ENCODE measurements around the gene MOV10L1.

The MOV10L1 gene

GRCh38 chr22:50068096-50068495, 21.7 kb upstream of the MOV10L1 start:
- H3K56ac ChIP-seq (ENCODE audit: low read length) = no peak overlapping the region
- H2BK15ac ChIP-seq (replicated peaks; ENCODE audit: low read depth) = no peak overlapping the region
- no peak overlapping the region for H3K4ac ChIP-seq (ENCODE audit: low read depth, low read length)
- H2AK5ac ChIP-seq (ENCODE audit: low read length) = no peak overlapping the region
- no peak overlapping the region for H2BK5ac ChIP-seq (ENCODE audit: low read length)
- H3K18ac ChIP-seq (ENCODE audit: low read length) = no peak overlapping the region
- H3K27ac ChIP-seq (ENCODE audit: low read depth, low read length) = no peak overlapping the region
- H3K79me1 ChIP-seq (ENCODE audit: low read length) = no peaks in the 10 kb centered on the region
- no peaks in the 10 kb centered on the region for H3K4me1 ChIP-seq (ENCODE audit: control insufficient read depth, low read depth, low read length)
- H3K23ac ChIP-seq (ENCODE audit: low read length) = no peak overlapping the region
- H3K36me3 ChIP-seq (ENCODE audit: control insufficient read depth, insufficient read depth, low read length) = no peaks in the 10 kb centered on the region
- H3K27me3 ChIP-seq (ENCODE audit: insufficient read depth, low read length, poor library complexity) = no peaks in the 10 kb centered on the region
- no peak overlapping the region for H3K4me3 ChIP-seq (ENCODE audit: low read length)
- no peak overlapping the region for H2BK120ac ChIP-seq (ENCODE audit: low read depth, low read length)
- no peak overlapping the region for H3K4me2 ChIP-seq (ENCODE audit: low read length)
- no peak overlapping the region for H4K8ac ChIP-seq (ENCODE audit: low read depth, low read length)
- no peak for DNase-seq
- H3K79me2 ChIP-seq (ENCODE audit: control insufficient read depth, insufficient read depth, low read length) = no peaks in the 10 kb centered on the region
- H4K5ac ChIP-seq (ENCODE audit: low read length) = no peak overlapping the region
- WGBS (ENCODE audit: extremely low coverage, insufficient coverage, low lambda C conversion rate) = no CpG with 5 or more reads among the region's 11 CpGs
- H3K9ac ChIP-seq (ENCODE audit: low read length) = no peak overlapping the region

GRCh38 chr22:50070366-50070765, 19.4 kb upstream of the MOV10L1 start:
- H3K4me3 ChIP-seq (ENCODE audit: low read length) = no peak overlapping the region
- no peak overlapping the region for H2BK120ac ChIP-seq (ENCODE audit: low read depth, low read length)
- no peak overlapping the region for H3K4me2 ChIP-seq (ENCODE audit: low read length)
- H3K23ac ChIP-seq (ENCODE audit: low read length) = no peak overlapping the region
- no peak overlapping the region for H3K4ac ChIP-seq (ENCODE audit: low read depth, low read length)
- H3K56ac ChIP-seq (ENCODE audit: low read length) = no peak overlapping the region
- H3K4me1 ChIP-seq (ENCODE audit: control insufficient read depth, low read depth, low read length) = no peaks in the 10 kb centered on the region
- H3K27me3 ChIP-seq (ENCODE audit: insufficient read depth, low read length, poor library complexity) = no peaks in the 10 kb centered on the region
- no peak overlapping the region for H4K8ac ChIP-seq (ENCODE audit: low read depth, low read length)
- H2AK5ac ChIP-seq (ENCODE audit: low read length) = no peak overlapping the region
- H3K79me2 ChIP-seq (ENCODE audit: control insufficient read depth, insufficient read depth, low read length) = no peaks in the 10 kb centered on the region
- H3K36me3 ChIP-seq (ENCODE audit: control insufficient read depth, insufficient read depth, low read length) = no peaks in the 10 kb centered on the region
- H3K27ac ChIP-seq (ENCODE audit: low read depth, low read length) = no peak overlapping the region
- H3K79me1 ChIP-seq (ENCODE audit: low read length) = no peaks in the 10 kb centered on the region
- no peak overlapping the region for H3K18ac ChIP-seq (ENCODE audit: low read length)
- H2BK5ac ChIP-seq (ENCODE audit: low read length) = no peak overlapping the region
- H4K5ac ChIP-seq (ENCODE audit: low read length) = no peak overlapping the region
- H2BK15ac ChIP-seq (replicated peaks; ENCODE audit: low read depth) = no peak overlapping the region
- no peak for DNase-seq
- no peak overlapping the region for H3K9ac ChIP-seq (ENCODE audit: low read length)
- no CpG with 5 or more reads among the region's 8 CpGs for WGBS (ENCODE audit: extremely low coverage, insufficient coverage, low lambda C conversion rate)

GRCh38 chr22:50071432-50072166, 18.2 kb upstream of the MOV10L1 start:
- Histone ChIP-seq H3K36me3 (ENCODE audit: control insufficient read depth, insufficient read depth, low read length) (no peaks in the 10 kb centered on the region), H3K4me3 (ENCODE audit: low read length) (no peak overlapping the region), H3K79me1 (ENCODE audit: low read length) (no peaks in the 10 kb centered on the region), H3K4me1 (ENCODE audit: control insufficient read depth, low read depth, low read length) (no peaks in the 10 kb centered on the region), H3K56ac (ENCODE audit: low read length) (no peak overlapping the region), H3K23ac (ENCODE audit: low read length) (no peak overlapping the region), H3K4ac (ENCODE audit: low read depth, low read length) (no peak overlapping the region), H3K9ac (ENCODE audit: low read length) (no peak overlapping the region), H4K8ac (ENCODE audit: low read depth, low read length) (no peak overlapping the region), H3K27me3 (ENCODE audit: insufficient read depth, low read length, poor library complexity) (no peaks in the 10 kb centered on the region), H2BK5ac (ENCODE audit: low read length) (no peak overlapping the region), H3K4me2 (ENCODE audit: low read length) (no peak overlapping the region), H3K18ac (ENCODE audit: low read length) (no peak overlapping the region), H4K5ac (ENCODE audit: low read length) (no peak overlapping the region), H3K79me2 (ENCODE audit: control insufficient read depth, insufficient read depth, low read length) (no peaks in the 10 kb centered on the region), H3K27ac (ENCODE audit: low read depth, low read length) (no peak overlapping the region), H2AK5ac (ENCODE audit: low read length) (no peak overlapping the region), H2BK15ac (replicated peaks; ENCODE audit: low read depth) (no peak overlapping the region), H2BK120ac (ENCODE audit: low read depth, low read length) (no peak overlapping the region)
- WGBS (ENCODE audit: extremely low coverage, insufficient coverage, low lambda C conversion rate) = no CpG with 5 or more reads among the region's 14 CpGs
- DNase-seq = no peak

GRCh38 chr22:50072167-50072555, 17.6 kb upstream of the MOV10L1 start:
- no peak overlapping the region for H3K9ac ChIP-seq (ENCODE audit: low read length)
- no peak for DNase-seq
- no peak overlapping the region for H2BK5ac ChIP-seq (ENCODE audit: low read length)
- H2BK120ac ChIP-seq (ENCODE audit: low read depth, low read length) = no peak overlapping the region
- no peak overlapping the region for H4K8ac ChIP-seq (ENCODE audit: low read depth, low read length)
- H3K27ac ChIP-seq (ENCODE audit: low read depth, low read length) = no peak overlapping the region
- H3K4me1 ChIP-seq (ENCODE audit: control insufficient read depth, low read depth, low read length) = no peaks in the 10 kb centered on the region
- no peaks in the 10 kb centered on the region for H3K27me3 ChIP-seq (ENCODE audit: insufficient read depth, low read length, poor library complexity)
- H3K56ac ChIP-seq (ENCODE audit: low read length) = no peak overlapping the region
- no peak overlapping the region for H3K4me2 ChIP-seq (ENCODE audit: low read length)
- no peak overlapping the region for H2AK5ac ChIP-seq (ENCODE audit: low read length)
- H3K36me3 ChIP-seq (ENCODE audit: control insufficient read depth, insufficient read depth, low read length) = no peaks in the 10 kb centered on the region
- H2BK15ac ChIP-seq (replicated peaks; ENCODE audit: low read depth) = no peak overlapping the region
- H4K5ac ChIP-seq (ENCODE audit: low read length) = no peak overlapping the region
- no peak overlapping the region for H3K23ac ChIP-seq (ENCODE audit: low read length)
- no peaks in the 10 kb centered on the region for H3K79me1 ChIP-seq (ENCODE audit: low read length)
- H3K18ac ChIP-seq (ENCODE audit: low read length) = no peak overlapping the region
- no peaks in the 10 kb centered on the region for H3K79me2 ChIP-seq (ENCODE audit: control insufficient read depth, insufficient read depth, low read length)
- WGBS (ENCODE audit: extremely low coverage, insufficient coverage, low lambda C conversion rate) = no CpG with 5 or more reads among the region's 9 CpGs
- no peak overlapping the region for H3K4ac ChIP-seq (ENCODE audit: low read depth, low read length)
- H3K4me3 ChIP-seq (ENCODE audit: low read length) = no peak overlapping the region

GRCh38 chr22:50072714-50073538, 16.9 kb upstream of the MOV10L1 start:
- Histone ChIP-seq H3K79me1 (ENCODE audit: low read length) (no peaks in the 10 kb centered on the region), H3K9ac (ENCODE audit: low read length) (no peak overlapping the region), H3K4me3 (ENCODE audit: low read length) (no peak overlapping the region), H3K4me2 (ENCODE audit: low read length) (no peak overlapping the region), H3K23ac (ENCODE audit: low read length) (no peak overlapping the region), H3K4ac (ENCODE audit: low read depth, low read length) (no peak overlapping the region), H2BK5ac (ENCODE audit: low read length) (no peak overlapping the region), H3K27me3 (ENCODE audit: insufficient read depth, low read length, poor library complexity) (no peaks in the 10 kb centered on the region), H3K56ac (ENCODE audit: low read length) (no peak overlapping the region), H2BK120ac (ENCODE audit: low read depth, low read length) (no peak overlapping the region), H3K36me3 (ENCODE audit: control insufficient read depth, insufficient read depth, low read length) (no peaks in the 10 kb centered on the region), H3K79me2 (ENCODE audit: control insufficient read depth, insufficient read depth, low read length) (no peaks in the 10 kb centered on the region), H3K18ac (ENCODE audit: low read length) (no peak overlapping the region), H3K4me1 (ENCODE audit: control insufficient read depth, low read depth, low read length) (no peaks in the 10 kb centered on the region), H4K8ac (ENCODE audit: low read depth, low read length) (no peak overlapping the region), H2AK5ac (ENCODE audit: low read length) (no peak overlapping the region), H3K27ac (ENCODE audit: low read depth, low read length) (no peak overlapping the region), H4K5ac (ENCODE audit: low read length) (no peak overlapping the region), H2BK15ac (replicated peaks; ENCODE audit: low read depth) (no peak overlapping the region)
- WGBS (ENCODE audit: extremely low coverage, insufficient coverage, low lambda C conversion rate) = no CpG with 5 or more reads among the region's 28 CpGs
- DNase-seq = no peak

Measured in mesendoderm (in vitro differentiated cells).